SK-N-SH treated with all-trans-retinoic acid at 6 μM for 48 hours (cell line): ENCODE data around the gene SCAMP5.

Experiments
- ATAC-seq: fragments of 200-7000 bp; cut with Tn5 transposase; 3 replicates; pipeline ENCODE4 v1.9.1; 2020; ENCODE audit warnings: mild to moderate bottlenecking, moderate library complexity
- ARNTL ChIP-seq: fragments of 450-650 bp; formaldehyde crosslinking; IDR thresholded peaks from 2 replicates; pipeline ENCODE4 v1.5.0; 2020; ENCODE audit warnings: low read depth, mild to moderate bottlenecking, moderate library complexity, borderline replicate concordance
- CSDC2 ChIP-seq: fragments of 250-450 bp; sonication (Bioruptor Pico); IDR thresholded peaks from 2 replicates; pipeline ENCODE4 v1.5.0; 2020; ENCODE audit warnings: mild to moderate bottlenecking, moderate library complexity
- ESRRG ChIP-seq: fragments of 250-450 bp; sonication (Bioruptor Pico); IDR thresholded peaks from 2 replicates; pipeline ENCODE4 v1.6.1; 2021; ENCODE audit warnings: mild to moderate bottlenecking
- GLIS3 ChIP-seq: fragments of 250-450 bp; sonication (Bioruptor Pico); IDR thresholded peaks from 2 replicates; pipeline ENCODE4 v1.5.0; 2020; ENCODE audit warnings: mild to moderate bottlenecking, moderate library complexity
- ISL1 ChIP-seq: fragments of 250-450 bp; sonication (Bioruptor Pico); IDR thresholded peaks from 2 replicates; pipeline ENCODE4 v2.1.2; 2022; ENCODE audit warnings: mild to moderate bottlenecking, moderate library complexity
- OSR1 ChIP-seq: fragments of 250-450 bp; sonication (Bioruptor Pico); IDR thresholded peaks from 2 replicates; pipeline ENCODE4 v1.8.0; 2022; ENCODE audit warnings: moderate library complexity, mild to moderate bottlenecking, inconsistent platforms
- PPARA ChIP-seq: fragments of 250-450 bp; sonication (Bioruptor Pico); IDR thresholded peaks from 2 replicates; pipeline ENCODE4 v1.5.0; 2020; ENCODE audit warnings: mild to moderate bottlenecking, borderline replicate concordance
- RARB ChIP-seq: fragments of 250-450 bp; sonication (Bioruptor Pico); IDR thresholded peaks from 2 replicates; pipeline ENCODE4 v1.8.0; 2021; ENCODE audit warnings: mild to moderate bottlenecking, moderate library complexity
- TCF4 ChIP-seq: fragments of 250-450 bp; sonication (Bioruptor Pico); IDR thresholded peaks from 2 replicates; pipeline ENCODE4 v1.8.0; 2021; ENCODE audit warnings: mild to moderate bottlenecking, moderate library complexity, borderline replicate concordance
- ZC3H10 ChIP-seq: fragments of 250-450 bp; sonication (Bioruptor Pico); IDR thresholded peaks from 2 replicates; pipeline ENCODE4 v1.5.1; 2021; ENCODE audit warnings: mild to moderate bottlenecking, moderate library complexity
- ZFP3 ChIP-seq: fragments of 250-450 bp; sonication (Bioruptor Pico); IDR thresholded peaks from 2 replicates; pipeline ENCODE4 v1.5.0; 2020; ENCODE audit warnings: mild to moderate bottlenecking, moderate library complexity
- ZFP30 ChIP-seq: fragments of 450-650 bp; formaldehyde crosslinking; IDR thresholded peaks from 2 replicates; pipeline ENCODE4 v1.5.0; 2022; ENCODE audit warnings: mild to moderate bottlenecking, moderate library complexity
- ZNF565 ChIP-seq: fragments of 450-650 bp; formaldehyde crosslinking; conservative IDR thresholded peaks from 2 replicates; pipeline ENCODE4 v1.5.0; 2020; ENCODE audit warnings: low read depth, mild to moderate bottlenecking, moderate library complexity
- ZNF70 ChIP-seq: fragments of 450-650 bp; formaldehyde crosslinking; IDR thresholded peaks from 2 replicates; pipeline ENCODE4 v1.5.0; 2020; ENCODE audit warnings: mild to moderate bottlenecking, moderate library complexity
- ZNF8 ChIP-seq: fragments of 450-650 bp; formaldehyde crosslinking; IDR thresholded peaks from 2 replicates; pipeline ENCODE4 v1.5.0; 2020; ENCODE audit warnings: mild to moderate bottlenecking, moderate library complexity
- TF ChIP-seq, protein P1 (sequence below): fragments of 250-450 bp; sonication (Bioruptor Pico); IDR thresholded peaks from 2 replicates; pipeline ENCODE4 v1.5.0; 2020; ENCODE audit warnings: mild to moderate bottlenecking, moderate library complexity
- TF ChIP-seq, protein P2 (sequence below): fragments of 250-450 bp; sonication (Bioruptor Pico); IDR thresholded peaks from 2 replicates; pipeline ENCODE4 v1.8.0; 2021; ENCODE audit warnings: low read depth, mild to moderate bottlenecking, moderate library complexity, borderline replicate concordance
- TF ChIP-seq, protein P3 (sequence below): fragments of 250-450 bp; sonication (Bioruptor Pico); IDR thresholded peaks from 2 replicates; pipeline ENCODE4 v1.5.1; 2021; ENCODE audit warnings: mild to moderate bottlenecking, moderate library complexity
- TF ChIP-seq, protein P4 (sequence below): fragments of 250-450 bp; sonication (Bioruptor Pico); IDR thresholded peaks from 2 replicates; pipeline ENCODE4 v1.5.1; 2020; ENCODE audit warnings: low read depth, mild to moderate bottlenecking, moderate library complexity
- TF ChIP-seq, protein P5 (sequence below): fragments of 250-450 bp; sonication (Bioruptor Pico); IDR thresholded peaks from 2 replicates; pipeline ENCODE4 v1.8.0; 2020; ENCODE audit warnings: mild to moderate bottlenecking, moderate library complexity, borderline replicate concordance

SCAMP5 gene

DNA sequence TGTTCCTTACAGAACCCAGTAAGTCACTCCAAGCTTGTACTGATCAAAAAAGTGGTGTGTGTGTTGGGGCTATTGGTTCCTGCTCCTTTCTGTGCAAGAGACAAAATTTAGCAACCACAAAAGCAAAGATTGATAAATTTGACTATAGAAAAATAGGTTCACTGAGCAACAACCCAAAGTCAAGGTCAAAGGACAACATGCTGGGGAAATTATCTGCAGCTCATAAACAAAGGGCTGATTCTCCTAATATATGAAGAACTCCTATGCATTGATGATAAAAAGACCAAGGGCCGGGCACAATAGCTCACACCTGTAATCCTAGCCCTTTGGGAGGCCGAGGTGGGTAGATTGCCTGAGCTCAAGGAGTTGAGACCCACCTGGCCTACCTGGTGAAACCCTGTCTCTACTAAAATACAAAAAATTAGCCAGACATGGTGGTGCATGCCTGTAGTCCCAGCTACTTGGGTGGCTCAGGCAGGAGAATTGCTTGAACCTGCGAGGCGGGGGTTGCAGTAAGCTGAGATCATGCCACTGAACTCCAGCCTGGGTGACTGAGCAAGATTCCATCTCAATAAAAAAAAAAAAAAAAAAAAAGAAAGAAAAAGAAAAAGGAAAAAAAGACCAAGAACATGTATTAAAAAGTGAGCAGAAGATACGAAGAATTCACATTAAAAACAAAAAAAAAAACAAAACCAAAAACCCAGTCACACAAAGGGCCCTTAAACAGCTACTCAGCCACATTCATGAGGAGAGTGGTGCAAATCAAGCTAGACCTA lies 57.8 kb downstream of the SCAMP5 start (continued):
- TF ChIP-seq GLIS3 (CRISPR knock-in tag) (no peak), ARNTL (CRISPR knock-in tag) (no peak)

DNA sequence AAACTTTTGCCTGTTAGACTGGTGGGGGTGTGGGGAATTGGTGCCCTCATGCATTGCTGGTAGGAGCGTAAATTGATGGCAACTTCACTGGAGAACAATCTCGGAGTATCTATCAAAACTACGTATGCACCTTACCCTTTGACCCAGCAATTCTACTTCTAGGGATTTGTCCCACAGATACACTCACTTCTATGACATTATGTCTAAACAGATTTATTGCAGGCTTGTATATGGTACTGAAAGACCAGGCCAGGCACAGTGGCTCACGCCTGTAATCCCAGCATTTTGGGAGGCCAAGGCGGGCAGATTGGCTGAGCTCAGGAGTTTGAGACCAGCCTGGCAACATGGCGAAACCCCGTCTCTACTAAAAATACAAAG lies 58.4 kb downstream of the SCAMP5 start:
- no peak for TF ChIP-seq ZNF70 (CRISPR knock-in tag)
- no peak for ATAC-seq

DNA sequence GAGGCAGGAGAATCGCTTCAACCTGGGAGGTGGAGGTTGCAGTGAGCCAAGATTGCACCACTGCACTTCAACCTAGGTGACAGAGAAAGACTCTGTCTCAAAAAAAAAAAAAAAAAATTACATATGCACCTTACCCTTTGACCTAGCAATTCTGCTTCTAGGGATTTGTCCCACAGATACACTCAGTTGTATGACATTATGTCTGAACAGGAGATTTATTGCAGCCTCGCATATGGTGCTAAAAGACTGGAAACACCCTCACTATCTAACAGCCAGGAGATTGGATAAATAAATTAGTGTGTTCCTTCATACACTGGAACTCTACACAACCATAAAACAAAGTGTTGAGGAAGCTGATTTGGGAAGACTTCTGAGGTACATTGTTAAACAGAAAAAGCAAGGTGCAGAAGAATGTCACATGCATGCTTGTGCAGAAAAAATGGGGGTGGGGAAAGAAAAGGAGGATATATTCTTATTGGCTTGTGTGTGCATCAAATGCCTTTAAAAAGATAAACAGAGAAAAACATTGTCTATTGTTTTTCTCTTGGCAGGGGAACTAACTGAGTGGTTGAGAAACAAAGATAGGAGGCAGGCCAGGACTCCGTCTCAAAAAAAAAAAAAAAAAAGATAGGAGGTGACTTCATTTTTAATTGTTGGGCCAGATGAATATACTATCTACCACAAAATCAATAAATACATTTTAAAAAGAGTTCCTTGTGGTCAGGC lies 59.0 kb downstream of the SCAMP5 start:
- ATAC-seq = no peak

DNA sequence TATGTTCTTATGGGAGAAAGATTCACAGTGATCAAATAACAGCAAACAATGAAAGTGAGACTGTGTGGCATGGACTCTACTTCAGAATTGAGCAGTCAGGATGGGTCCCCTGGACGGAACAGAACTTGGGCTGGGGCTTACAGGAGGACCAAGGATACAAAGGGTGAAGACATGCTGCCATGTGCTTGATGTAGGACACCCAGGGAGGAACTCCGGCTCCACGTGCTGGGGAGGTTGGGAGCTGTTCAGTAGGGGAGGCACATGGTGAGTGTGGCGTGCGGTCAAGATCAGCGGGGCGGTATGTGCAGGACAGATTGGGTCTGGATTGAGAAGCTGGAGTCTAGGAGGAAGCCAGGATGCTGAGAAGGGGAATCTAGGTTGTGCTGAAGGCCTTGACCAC lies 60.7 kb downstream of the SCAMP5 start:
- ATAC-seq = no peak
- no peak for TF ChIP-seq ISL1 (CRISPR knock-in tag)
- TF ChIP-seq, protein P1, sequence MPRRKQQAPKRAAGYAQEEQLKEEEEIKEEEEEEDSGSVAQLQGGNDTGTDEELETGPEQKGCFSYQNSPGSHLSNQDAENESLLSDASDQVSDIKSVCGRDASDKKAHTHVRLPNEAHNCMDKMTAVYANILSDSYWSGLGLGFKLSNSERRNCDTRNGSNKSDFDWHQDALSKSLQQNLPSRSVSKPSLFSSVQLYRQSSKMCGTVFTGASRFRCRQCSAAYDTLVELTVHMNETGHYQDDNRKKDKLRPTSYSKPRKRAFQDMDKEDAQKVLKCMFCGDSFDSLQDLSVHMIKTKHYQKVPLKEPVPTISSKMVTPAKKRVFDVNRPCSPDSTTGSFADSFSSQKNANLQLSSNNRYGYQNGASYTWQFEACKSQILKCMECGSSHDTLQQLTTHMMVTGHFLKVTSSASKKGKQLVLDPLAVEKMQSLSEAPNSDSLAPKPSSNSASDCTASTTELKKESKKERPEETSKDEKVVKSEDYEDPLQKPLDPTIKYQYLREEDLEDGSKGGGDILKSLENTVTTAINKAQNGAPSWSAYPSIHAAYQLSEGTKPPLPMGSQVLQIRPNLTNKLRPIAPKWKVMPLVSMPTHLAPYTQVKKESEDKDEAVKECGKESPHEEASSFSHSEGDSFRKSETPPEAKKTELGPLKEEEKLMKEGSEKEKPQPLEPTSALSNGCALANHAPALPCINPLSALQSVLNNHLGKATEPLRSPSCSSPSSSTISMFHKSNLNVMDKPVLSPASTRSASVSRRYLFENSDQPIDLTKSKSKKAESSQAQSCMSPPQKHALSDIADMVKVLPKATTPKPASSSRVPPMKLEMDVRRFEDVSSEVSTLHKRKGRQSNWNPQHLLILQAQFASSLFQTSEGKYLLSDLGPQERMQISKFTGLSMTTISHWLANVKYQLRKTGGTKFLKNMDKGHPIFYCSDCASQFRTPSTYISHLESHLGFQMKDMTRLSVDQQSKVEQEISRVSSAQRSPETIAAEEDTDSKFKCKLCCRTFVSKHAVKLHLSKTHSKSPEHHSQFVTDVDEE (CRISPR knock-in tag) = no peak
- no peak for TF ChIP-seq CSDC2 (CRISPR knock-in tag)
- TF ChIP-seq, protein P2, sequence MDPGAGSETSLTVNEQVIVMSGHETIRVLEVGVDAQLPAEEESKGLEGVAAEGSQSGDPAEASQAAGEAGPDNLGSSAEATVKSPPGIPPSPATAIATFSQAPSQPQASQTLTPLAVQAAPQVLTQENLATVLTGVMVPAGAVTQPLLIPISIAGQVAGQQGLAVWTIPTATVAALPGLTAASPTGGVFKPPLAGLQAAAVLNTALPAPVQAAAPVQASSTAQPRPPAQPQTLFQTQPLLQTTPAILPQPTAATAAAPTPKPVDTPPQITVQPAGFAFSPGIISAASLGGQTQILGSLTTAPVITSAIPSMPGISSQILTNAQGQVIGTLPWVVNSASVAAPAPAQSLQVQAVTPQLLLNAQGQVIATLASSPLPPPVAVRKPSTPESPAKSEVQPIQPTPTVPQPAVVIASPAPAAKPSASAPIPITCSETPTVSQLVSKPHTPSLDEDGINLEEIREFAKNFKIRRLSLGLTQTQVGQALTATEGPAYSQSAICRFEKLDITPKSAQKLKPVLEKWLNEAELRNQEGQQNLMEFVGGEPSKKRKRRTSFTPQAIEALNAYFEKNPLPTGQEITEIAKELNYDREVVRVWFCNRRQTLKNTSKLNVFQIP (CRISPR knock-in tag) = no peak
- TF ChIP-seq PPARA (CRISPR knock-in tag) = no peak
- TF ChIP-seq ZC3H10 = no peak
- no peak for TF ChIP-seq ZNF70 (CRISPR knock-in tag)
- TF ChIP-seq ZNF565 = no peak
- no peak for TF ChIP-seq OSR1 (CRISPR knock-in tag)
- TF ChIP-seq ZNF8 (CRISPR knock-in tag) = no peak
- no peak for TF ChIP-seq ZFP3 (CRISPR knock-in tag)

More for the DNA sequence above, 59.0 kb downstream of the SCAMP5 start:
- TF ChIP-seq PPARA (CRISPR knock-in tag) (no peak), ZFP3 (CRISPR knock-in tag) (no peak), TCF4 (CRISPR knock-in tag) (no peak)
- TF ChIP-seq, protein P3, sequence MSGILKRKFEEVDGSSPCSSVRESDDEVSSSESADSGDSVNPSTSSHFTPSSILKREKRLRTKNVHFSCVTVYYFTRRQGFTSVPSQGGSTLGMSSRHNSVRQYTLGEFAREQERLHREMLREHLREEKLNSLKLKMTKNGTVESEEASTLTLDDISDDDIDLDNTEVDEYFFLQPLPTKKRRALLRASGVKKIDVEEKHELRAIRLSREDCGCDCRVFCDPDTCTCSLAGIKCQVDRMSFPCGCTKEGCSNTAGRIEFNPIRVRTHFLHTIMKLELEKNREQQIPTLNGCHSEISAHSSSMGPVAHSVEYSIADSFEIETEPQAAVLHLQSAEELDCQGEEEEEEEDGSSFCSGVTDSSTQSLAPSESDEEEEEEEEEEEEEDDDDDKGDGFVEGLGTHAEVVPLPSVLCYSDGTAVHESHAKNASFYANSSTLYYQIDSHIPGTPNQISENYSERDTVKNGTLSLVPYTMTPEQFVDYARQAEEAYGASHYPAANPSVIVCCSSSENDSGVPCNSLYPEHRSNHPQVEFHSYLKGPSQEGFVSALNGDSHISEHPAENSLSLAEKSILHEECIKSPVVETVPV (CRISPR knock-in tag) = no peak

DNA sequence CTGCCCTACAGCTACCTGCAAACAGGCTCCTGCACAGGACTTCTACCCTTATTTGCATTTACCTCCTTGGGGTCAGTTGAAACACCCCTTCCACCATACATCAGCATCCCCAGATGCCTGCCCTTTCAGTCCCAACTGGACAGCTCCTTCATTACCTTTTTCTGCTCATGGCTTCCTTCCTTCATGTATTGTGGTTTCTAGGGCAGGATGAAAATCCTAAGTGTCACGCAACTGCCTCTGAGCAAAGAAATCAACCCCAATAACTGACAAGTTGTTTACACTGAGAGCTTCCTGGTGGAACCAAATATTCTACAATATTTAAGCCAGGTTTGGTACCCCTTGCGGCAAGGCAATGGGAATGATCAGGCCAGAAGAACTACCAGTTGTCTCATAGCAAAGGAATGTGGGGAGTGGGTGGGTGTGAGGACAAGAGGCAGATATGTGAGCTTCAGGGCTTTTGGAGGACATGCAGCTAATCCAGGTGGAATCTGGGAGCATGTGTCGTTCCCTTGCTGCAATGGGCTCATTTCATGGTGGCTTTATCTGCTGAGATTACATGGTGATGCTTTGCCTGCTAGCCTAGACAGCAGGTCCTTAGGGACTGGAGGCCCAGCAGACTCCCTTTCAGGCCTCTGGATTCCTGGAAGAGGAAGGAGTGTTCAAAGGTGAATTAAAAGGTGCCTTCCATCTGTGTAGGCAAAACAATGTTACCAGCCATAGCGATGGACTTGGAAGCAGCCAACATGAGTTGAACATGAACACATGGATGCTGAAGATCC lies 63.0 kb downstream of the SCAMP5 start:
- no peak for ATAC-seq
- TF ChIP-seq, protein P4, sequence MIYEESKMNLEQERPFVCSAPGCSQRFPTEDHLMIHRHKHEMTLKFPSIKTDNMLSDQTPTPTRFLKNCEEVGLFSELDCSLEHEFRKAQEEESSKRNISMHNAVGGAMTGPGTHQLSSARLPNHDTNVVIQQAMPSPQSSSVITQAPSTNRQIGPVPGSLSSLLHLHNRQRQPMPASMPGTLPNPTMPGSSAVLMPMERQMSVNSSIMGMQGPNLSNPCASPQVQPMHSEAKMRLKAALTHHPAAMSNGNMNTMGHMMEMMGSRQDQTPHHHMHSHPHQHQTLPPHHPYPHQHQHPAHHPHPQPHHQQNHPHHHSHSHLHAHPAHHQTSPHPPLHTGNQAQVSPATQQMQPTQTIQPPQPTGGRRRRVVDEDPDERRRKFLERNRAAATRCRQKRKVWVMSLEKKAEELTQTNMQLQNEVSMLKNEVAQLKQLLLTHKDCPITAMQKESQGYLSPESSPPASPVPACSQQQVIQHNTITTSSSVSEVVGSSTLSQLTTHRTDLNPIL (CRISPR knock-in tag) = no peak
- TF ChIP-seq, protein P1 (CRISPR knock-in tag) = no peak
- TF ChIP-seq ZFP30 (CRISPR knock-in tag) (no peak), ZC3H10 (no peak), ZNF8 (CRISPR knock-in tag) (no peak), ISL1 (CRISPR knock-in tag) (no peak), ESRRG (no peak), CSDC2 (CRISPR knock-in tag) (no peak), RARB (CRISPR knock-in tag) (no peak)
- TF ChIP-seq, protein P5, sequence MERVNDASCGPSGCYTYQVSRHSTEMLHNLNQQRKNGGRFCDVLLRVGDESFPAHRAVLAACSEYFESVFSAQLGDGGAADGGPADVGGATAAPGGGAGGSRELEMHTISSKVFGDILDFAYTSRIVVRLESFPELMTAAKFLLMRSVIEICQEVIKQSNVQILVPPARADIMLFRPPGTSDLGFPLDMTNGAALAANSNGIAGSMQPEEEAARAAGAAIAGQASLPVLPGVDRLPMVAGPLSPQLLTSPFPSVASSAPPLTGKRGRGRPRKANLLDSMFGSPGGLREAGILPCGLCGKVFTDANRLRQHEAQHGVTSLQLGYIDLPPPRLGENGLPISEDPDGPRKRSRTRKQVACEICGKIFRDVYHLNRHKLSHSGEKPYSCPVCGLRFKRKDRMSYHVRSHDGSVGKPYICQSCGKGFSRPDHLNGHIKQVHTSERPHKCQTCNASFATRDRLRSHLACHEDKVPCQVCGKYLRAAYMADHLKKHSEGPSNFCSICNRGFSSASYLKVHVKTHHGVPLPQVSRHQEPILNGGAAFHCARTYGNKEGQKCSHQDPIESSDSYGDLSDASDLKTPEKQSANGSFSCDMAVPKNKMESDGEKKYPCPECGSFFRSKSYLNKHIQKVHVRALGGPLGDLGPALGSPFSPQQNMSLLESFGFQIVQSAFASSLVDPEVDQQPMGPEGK (CRISPR knock-in tag) = no peak
